KG1 (cell line): ENCODE measurements around the gene AP1M2.
"Not testable (repeated sequence)": the region's sequence is repeated elsewhere in the genome, so short reads cannot be mapped to it uniquely, and the experiment has no call there.

Experiments used
- DNase-seq: peaks from one replicate; lab custom pipeline; 2025; lab: John Stamatoyannopoulos, UW

The AP1M2 gene

GRCh38 chr19:10538204-10538983 is 48.7 kb downstream of the AP1M2 start:
- no peak for DNase-seq

GRCh38 chr19:10537668-10538067 is 49.4 kb downstream of the AP1M2 start:
- no peak for DNase-seq

- no peak for DNase-seq
Measured at GRCh38 chr19:10535613-10536012, 51.5 kb downstream of the AP1M2 start.

- DNase-seq: no peak
Measured at GRCh38 chr19:10533646-10534386, 53.3 kb downstream of the AP1M2 start.

GRCh38 chr19:10532457-10532856 is 54.7 kb downstream of the AP1M2 start:
- DNase-seq: no peak

GRCh38 chr19:10526887-10527286 is 60.2 kb downstream of the AP1M2 start:
- DNase-seq: not testable (repeated sequence)

- no peak for DNase-seq
Measured at GRCh38 chr19:10525636-10526035, 61.5 kb downstream of the AP1M2 start.

GRCh38 chr19:10523135-10523636 is 63.9 kb downstream of the AP1M2 start:
- DNase-seq: no peak
